Gastrocnemius medialis (tissue), 4 donors: ENCODE results near the gene SPSB1.

Experiments
- POLR2A ChIP-seq, 2 donors: fragments of 450-650 bp; IDR thresholded peaks; one replicate each; pipeline ENCODE4 v1.6.1; 2017; ENCODE audit warnings: antibody characterized with exemption in 2 of 2, mild to moderate bottlenecking in 2 of 2, moderate library complexity in 2 of 2
- TF ChIP-seq, protein P1 (sequence below), 5 experiments: fragments of 450-650 bp in 3 of 5; fragments of 200-600 bp in 2 of 5; sonication (generic) in 2 of 5; IDR thresholded peaks in 4 of 5; conservative IDR thresholded peaks in 1 of 5; 1 replicate in 4 of 5; 2 replicates in 1 of 5; pipeline ENCODE4 v1.5.1; 2016 to 2019; ENCODE audit warnings: antibody characterized with exemption in 5 of 5, mild to moderate bottlenecking in 3 of 5, moderate library complexity in 3 of 5

DNA sequence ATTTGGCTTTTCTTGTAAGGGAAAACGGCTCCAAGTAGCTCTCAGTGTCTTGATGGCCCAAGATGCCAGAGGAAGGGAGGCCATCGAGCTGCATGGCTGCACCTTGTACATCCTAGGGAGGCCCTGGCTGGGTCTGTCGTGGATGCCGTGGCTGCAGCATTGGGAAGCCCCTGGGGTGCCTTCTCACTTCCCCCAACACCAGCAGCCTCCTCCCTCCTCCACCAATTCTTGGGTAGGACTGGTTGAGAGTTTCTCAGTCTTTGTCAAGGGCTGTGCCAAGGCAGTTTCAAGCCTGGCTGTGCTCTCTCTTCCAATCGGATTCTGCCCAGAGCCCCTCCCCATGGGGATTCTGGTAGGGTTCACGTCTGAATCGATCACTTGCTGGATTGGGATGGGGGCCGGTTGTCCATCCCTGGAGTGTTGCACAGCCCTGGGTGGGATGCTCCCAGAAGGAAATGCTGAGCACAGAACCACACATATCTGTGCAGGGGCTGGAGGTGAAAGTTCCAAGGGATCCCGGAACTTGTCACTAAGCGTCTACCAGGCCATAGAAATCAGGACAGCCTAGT lies 14.0 kb upstream of the SPSB1 start:
- TF ChIP-seq, protein P1, sequence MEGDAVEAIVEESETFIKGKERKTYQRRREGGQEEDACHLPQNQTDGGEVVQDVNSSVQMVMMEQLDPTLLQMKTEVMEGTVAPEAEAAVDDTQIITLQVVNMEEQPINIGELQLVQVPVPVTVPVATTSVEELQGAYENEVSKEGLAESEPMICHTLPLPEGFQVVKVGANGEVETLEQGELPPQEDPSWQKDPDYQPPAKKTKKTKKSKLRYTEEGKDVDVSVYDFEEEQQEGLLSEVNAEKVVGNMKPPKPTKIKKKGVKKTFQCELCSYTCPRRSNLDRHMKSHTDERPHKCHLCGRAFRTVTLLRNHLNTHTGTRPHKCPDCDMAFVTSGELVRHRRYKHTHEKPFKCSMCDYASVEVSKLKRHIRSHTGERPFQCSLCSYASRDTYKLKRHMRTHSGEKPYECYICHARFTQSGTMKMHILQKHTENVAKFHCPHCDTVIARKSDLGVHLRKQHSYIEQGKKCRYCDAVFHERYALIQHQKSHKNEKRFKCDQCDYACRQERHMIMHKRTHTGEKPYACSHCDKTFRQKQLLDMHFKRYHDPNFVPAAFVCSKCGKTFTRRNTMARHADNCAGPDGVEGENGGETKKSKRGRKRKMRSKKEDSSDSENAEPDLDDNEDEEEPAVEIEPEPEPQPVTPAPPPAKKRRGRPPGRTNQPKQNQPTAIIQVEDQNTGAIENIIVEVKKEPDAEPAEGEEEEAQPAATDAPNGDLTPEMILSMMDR (IDR thresholded peaks at IDR 0.05 in 4 of 5, conservative IDR thresholded peaks at IDR 0.05 in 1 of 5), result no peak
- TF ChIP-seq POLR2A (IDR thresholded peaks at IDR 0.05), result no peak
